ENCODE results near the gene KIF1B. TPM values are rescaled to one million over a fixed set of nuclear protein-coding genes. Genes with fewer than 3 reads are reported as not detected.

Gene KIF1B, protein sequence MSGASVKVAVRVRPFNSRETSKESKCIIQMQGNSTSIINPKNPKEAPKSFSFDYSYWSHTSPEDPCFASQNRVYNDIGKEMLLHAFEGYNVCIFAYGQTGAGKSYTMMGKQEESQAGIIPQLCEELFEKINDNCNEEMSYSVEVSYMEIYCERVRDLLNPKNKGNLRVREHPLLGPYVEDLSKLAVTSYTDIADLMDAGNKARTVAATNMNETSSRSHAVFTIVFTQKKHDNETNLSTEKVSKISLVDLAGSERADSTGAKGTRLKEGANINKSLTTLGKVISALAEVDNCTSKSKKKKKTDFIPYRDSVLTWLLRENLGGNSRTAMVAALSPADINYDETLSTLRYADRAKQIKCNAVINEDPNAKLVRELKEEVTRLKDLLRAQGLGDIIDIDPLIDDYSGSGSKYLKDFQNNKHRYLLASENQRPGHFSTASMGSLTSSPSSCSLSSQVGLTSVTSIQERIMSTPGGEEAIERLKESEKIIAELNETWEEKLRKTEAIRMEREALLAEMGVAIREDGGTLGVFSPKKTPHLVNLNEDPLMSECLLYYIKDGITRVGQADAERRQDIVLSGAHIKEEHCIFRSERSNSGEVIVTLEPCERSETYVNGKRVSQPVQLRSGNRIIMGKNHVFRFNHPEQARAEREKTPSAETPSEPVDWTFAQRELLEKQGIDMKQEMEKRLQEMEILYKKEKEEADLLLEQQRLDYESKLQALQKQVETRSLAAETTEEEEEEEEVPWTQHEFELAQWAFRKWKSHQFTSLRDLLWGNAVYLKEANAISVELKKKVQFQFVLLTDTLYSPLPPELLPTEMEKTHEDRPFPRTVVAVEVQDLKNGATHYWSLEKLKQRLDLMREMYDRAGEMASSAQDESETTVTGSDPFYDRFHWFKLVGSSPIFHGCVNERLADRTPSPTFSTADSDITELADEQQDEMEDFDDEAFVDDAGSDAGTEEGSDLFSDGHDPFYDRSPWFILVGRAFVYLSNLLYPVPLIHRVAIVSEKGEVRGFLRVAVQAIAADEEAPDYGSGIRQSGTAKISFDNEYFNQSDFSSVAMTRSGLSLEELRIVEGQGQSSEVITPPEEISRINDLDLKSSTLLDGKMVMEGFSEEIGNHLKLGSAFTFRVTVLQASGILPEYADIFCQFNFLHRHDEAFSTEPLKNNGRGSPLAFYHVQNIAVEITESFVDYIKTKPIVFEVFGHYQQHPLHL (N-terminal part only)
- total RNA-seq, result 210 TPM

GRCh38 chr1:10209905-10210810 lies at the start of gene KIF1B:
TSS of gene KIF1B (plus strand) at chr1:10210570. CDS start at chr1:10232329, 21,759 bp downstream.
- peak; percentile 97 for DNase-seq

GRCh38 chr1:10160907-10161490 lies 49.4 kb upstream of the KIF1B start:
- peak; percentile 15 for DNase-seq

GRCh38 chr1:10161541-10162290 lies 48.7 kb upstream of the KIF1B start:
- DNase-seq, result no peak

DNA sequence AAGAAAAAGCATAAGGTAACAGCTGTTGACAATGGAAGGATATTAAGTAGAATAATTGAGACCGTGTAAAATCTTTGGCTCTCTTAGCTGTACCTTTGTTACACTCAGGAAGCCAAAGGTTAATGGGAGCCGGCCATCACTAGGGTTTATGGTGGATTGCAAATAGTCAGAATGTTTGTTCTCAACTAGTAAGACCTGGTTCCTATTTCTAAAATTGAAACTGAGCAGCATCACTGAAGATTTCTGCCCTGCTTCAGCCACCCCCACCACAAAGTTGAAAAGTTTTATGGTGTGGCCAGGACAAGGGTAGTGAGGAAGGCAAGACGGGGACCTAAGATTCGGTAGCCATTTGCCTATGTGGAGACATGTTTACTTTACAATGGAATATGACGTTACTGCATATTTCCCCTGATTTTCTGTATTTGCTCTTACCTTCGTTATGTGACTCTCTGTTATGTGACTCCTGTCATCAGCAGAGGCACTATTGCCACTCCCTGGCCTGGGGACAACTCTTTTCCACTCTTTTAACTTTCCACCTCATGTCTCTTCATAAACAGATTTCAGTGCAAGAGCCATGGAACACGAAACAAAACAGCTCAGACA lies 41.4 kb upstream of the KIF1B start:
- DNase-seq, result no peak

DNA sequence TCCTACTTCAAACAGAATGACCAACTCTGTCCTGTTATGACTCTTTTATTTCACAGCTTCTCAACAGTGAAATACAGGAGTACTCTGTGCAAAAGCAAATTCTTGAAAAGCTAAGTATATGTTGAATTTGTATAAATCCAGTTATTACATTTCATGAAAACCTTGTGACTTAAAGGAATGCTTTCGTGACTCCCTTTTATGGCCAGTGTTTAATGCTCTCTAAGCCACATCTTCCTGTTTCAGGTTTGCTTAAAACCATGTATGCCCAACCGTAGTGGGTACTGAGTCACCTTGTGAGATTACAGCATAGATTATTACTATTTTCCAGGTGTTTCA lies 40.2 kb upstream of the KIF1B start:
- no peak for DNase-seq

DNA sequence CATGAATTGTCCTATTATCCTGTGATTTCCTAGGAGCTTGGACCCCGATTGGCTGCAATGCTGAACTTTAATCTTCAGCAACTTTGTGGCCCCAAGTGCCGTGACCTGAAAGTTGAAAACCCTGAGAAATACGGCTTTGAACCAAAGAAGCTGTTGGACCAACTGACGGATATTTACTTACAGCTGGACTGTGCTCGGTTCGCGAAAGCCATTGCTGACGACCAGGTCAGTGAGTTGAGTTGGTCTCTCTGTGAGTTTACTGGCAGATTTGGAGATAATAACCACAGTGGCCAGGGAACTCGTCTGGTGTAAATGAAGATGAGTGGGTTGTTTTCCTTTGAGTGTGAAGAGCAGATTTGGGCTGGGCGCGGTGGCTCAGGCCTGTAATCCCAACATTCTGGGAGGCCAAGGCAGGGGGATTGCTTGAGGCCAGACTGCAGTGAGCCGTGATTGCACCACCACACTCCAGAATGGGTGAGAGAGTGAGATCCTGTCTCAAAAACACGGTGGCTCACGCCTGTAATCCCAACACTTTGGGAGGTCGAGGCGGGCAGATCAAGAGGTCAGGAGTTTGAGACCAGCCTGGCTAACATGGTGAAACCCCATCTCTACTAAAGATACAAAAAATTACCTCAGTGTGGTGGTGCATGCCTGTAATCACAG lies 39.1 kb upstream of the KIF1B start:
- no peak for DNase-seq

DNA sequence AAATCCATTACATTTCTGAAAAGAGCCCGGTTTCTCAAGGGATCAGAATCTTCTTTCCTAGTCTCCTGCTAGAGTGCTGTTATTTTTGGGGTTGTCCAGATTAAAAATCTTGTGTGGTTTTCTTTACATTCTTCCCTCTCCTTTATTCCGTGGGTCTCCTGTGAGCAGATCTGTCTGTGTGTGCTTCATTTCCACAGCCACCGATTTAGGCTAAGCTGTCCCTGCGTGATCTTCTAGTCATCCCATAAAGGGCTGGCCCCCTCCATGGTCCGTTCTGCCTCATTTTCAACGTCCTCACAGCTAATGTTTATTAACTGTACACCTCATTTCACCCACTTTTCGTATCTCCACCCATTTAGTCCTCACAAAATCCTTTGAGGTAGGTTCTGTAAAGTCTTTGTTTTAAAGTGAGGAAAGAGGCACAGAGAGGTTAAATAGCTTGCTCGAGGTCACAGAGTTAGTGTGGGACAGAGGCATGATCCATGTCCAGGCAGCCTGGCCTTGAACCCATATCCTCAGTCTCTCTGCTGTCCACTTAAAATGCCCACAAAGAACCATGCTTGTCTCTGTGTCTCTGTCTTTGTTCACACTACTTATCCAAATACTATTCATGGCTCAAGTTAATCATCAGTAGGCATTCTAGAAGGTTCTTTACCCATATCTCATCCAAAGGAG lies 38.2 kb upstream of the KIF1B start:
- DNase-seq, result no peak

DNA sequence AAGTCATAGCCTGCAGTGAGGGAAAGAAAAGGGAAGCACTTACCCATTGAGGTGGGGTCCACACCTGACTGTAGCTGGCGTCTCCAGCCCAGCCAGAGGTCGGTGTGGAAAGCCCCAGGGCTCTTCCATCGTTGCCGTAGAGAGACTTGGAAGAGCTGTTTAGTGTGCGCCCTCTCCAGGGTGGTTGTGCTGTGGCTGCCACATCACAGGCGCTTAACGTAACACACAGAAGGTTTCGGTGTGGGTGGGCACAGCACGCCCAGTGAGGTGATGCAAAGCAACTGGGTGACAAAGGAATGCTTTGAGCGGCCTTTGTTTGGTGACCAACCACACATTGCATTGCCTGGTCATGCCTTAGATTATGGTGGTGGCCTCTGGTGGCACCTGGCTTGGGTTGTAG lies 36.8 kb upstream of the KIF1B start:
- DNase-seq, result no peak

DNA sequence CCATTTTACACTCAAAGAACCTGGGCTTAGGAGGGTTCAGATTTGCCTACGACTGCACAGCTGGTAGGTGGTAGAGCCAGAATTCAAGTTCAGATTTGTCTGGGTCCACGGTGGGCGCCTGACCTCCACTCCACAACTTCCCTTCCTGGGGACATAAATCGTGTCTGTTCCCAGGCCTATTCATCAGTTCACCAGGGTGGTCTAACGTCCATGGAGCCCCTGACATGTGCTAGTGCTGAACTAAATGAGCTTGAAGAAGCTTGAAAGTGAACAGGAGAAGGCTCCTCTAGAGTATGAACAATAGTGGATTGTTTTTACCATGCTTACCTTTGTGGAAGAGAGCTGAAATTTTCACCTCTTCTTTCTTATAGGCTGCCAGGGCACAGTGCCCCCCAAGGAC lies 32.5 kb upstream of the KIF1B start:
- DNase-seq, result no peak

GRCh38 chr1:10178597-10179405 lies 31.6 kb upstream of the KIF1B start:
- DNase-seq, result no peak

DNA sequence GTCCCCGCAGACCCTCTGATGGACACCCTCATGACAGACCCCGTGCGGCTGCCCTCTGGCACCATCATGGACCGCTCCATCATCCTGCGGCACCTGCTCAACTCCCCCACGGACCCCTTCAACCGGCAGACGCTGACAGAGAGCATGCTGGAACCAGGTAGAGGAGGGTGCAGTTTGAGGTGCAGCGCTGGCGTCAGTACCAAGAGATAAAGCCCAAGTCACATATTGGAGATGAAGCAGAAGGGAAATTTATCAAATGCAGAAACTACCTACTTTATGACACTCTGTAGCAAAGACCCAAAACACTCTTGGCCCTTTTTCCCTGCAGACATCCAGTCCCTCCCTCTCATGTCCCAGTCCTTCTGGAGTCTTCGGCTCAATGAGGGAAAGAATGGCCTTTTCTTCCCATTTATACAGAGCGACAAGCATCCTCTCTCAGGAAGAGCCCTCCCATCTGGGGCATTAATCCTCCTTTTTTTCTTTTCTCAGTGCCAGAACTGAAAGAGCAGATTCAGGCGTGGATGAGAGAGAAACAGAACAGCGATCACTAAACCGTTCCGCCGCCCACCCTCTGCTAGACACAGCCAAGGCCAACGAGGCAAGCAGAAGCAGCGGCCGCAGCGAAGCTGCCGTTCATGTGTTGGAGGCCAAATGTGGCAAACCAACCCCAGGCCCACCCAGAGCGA lies 30.8 kb upstream of the KIF1B start:
- DNase-seq, result no peak

DNA sequence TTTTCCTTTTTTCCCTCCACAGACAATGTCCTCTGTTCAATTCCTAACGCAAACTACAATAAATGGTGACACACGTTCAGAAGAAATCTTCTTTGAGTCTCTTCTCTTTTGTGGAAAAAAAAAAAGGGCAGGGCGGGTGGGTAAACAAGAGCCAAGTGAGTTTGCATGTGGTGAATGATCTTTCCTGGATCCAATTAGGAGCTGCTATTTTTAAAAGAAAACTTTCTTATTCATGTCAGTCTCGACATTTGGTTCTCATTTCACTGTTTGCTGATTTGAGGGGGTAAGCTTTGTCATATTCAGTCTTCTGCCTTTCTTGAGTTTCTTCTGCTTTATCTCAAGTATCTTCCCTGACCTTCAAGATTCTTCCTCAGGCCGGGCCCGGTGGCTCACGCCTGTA lies 29.2 kb upstream of the KIF1B start:
- no peak for DNase-seq

GRCh38 chr1:10185759-10186158 lies 24.6 kb upstream of the KIF1B start:
- no peak for DNase-seq

DNA sequence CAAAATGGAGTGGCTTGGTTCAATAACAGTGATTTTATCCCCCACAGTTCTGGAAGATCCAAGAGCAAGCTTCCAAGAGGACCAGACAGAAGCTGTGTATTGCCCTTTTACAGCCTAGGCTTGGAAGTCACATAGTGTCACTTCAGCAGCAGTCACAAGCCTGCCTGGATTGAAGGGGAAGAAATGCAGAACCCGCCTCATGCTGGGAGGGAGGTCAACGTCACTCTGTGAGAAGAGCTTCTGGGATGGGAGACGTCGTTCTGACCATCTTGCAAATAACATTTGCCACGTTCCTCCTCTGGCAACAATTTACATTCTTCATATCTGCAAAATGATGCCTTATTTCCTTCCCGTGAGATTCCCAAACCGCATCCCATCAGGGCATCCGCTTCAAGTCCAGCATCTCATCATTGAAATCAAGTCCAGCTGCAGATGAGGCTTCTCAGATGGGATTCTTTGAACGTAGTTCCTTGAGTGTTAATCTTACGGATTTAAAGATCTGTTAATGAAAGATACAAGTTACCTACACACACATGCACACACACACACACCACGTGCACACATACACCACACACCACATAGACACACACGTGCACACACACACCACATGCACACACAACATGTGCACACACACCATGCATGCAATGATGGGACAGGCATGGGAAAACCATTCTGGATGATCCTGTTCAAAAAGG lies 23.9 kb upstream of the KIF1B start:
- DNase-seq, result no peak

DNA sequence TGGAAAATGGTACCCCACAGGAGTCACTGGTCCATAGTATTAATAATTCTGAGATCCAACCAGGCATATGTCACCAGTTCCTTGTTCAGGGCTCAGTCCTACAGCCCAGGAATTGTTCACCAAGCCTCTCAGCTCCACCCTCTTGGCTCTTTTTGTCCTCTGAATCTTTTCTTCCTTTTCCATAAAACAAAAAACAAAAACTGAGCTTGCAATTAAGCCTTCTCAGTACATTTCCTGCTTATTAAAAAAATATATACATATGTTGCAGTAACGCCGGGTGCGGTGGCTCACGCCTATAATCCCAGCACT lies 23.4 kb upstream of the KIF1B start:
- DNase-seq, result no peak

DNA sequence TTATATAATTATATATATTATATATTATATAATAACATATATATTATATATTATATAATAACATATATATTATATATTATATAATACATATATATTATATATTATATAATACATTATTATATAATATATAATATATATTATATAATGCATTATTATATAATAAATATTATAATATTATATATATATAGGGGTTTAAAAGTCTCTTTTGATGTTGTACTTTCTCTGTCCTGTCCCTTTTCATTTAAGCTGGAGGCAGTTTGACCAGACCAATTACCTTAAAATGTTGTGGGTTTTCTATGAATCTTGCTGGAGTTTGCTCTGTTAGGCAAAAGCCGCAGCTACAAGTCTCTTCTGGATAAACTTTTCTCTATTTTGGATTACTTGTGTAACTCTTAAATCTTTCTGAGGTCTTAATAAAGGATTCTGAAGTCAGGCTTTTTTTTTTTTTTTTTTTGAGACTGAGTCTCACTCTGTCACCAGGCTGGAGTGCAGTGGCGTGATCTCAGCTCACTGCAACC lies 22.2 kb upstream of the KIF1B start:
- no peak for DNase-seq

GRCh38 chr1:10189659-10190058 lies 20.7 kb upstream of the KIF1B start:
- no peak for DNase-seq

All from occipital lobe (tissue), 2 donors.